ENCODE measurements around the gene ZXDC. TPM values are rescaled to one million over a fixed set of nuclear protein-coding genes. Genes with fewer than 3 reads are reported as not detected.
A peak's percentile ranks its signal among the peaks of the same experiment; 100 is the strongest.

Gene ZXDC
- total RNA-seq, 3 donors from 2014 or later, result 37.6 to 42.4 (median 39.0) TPM

GRCh38 chr3:126417515-126417914, 58.2 kb downstream of the ZXDC start:
- Histone ChIP-seq H3K27me3 (peaks cover 0 to 43% of the 10 kb centered on the region in 2 donors), H3K4me3 (no peak overlapping the region), H3K27ac (no peak overlapping the region), H3K36me3 (no peaks in the 10 kb centered on the region), H3K9me3 (no peaks in the 10 kb centered on the region), H3K4me1 (no peaks in the 10 kb centered on the region)
- intact Hi-C loops (cut with DNase I; ENCODE audit: low total_unique reads), result no loop called here
- peak in 1 of 2 donors; percentile 28 for DNase-seq (ENCODE audit: low spot score in 2 of 2)
- TF ChIP-seq POLR2A (IDR thresholded peaks at IDR 0.05), result no peak
- TF ChIP-seq POLR2AphosphoS5 (IDR thresholded peaks at IDR 0.05), result no peak
- TF ChIP-seq CTCF (IDR thresholded peaks at IDR 0.05), result no peak

DNA sequence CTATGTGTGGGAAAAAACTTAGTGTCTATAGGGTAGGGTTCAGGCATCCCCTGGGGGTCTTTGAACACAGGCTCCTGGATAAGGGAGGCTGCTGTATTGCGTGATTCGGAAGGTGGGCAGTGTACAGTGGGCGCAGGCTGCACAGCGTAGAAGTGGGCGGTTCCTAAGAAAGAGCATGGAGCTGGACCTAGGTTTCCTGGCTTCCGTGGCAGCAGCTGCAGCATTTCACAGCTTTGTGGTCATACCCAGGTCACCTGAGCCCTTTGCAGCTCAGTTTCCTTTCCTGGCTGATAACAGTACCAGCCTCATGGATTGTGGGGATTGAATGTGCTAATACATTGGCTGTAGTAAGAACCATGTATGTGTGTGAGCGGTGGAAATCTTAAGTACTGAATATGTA, 58.7 kb downstream of the ZXDC start:
- no peaks in the 10 kb centered on the region for H3K4me1 ChIP-seq
- H3K27me3 ChIP-seq, result peaks cover 0 to 43% of the 10 kb centered on the region in 2 donors
- intact Hi-C loops (cut with DNase I; ENCODE audit: low total_unique reads), result no loop called here
- H3K36me3 ChIP-seq, result no peaks in the 10 kb centered on the region
- no peak overlapping the region for H3K27ac ChIP-seq
- TF ChIP-seq POLR2AphosphoS5 (IDR thresholded peaks at IDR 0.05), result no peak
- TF ChIP-seq CTCF (IDR thresholded peaks at IDR 0.05), result no peak
- TF ChIP-seq POLR2A (IDR thresholded peaks at IDR 0.05), result no peak
- no peak overlapping the region for H3K4me3 ChIP-seq
- DNase-seq (ENCODE audit: low spot score in 2 of 2), result peak in 1 of 2 donors; percentile 30
- no peaks in the 10 kb centered on the region for H3K9me3 ChIP-seq

GRCh38 chr3:126415661-126416591, 59.8 kb downstream of the ZXDC start:
- no peak for TF ChIP-seq CTCF (IDR thresholded peaks at IDR 0.05)
- no peak for TF ChIP-seq POLR2A (IDR thresholded peaks at IDR 0.05)
- TF ChIP-seq POLR2AphosphoS5 (IDR thresholded peaks at IDR 0.05), result no peak
- no peaks in the 10 kb centered on the region for H3K4me1 ChIP-seq
- H3K9me3 ChIP-seq, result no peaks in the 10 kb centered on the region
- H3K27me3 ChIP-seq, result peaks cover 0 to 43% of the 10 kb centered on the region in 2 donors
- H3K4me3 ChIP-seq, result no peak overlapping the region
- H3K27ac ChIP-seq, result no peak overlapping the region
- intact Hi-C loops (cut with DNase I; ENCODE audit: low total_unique reads), result no loop called here
- no peaks in the 10 kb centered on the region for H3K36me3 ChIP-seq
- DNase-seq (ENCODE audit: low spot score in 2 of 2), result peak in 1 of 2 donors; percentile 46

DNA sequence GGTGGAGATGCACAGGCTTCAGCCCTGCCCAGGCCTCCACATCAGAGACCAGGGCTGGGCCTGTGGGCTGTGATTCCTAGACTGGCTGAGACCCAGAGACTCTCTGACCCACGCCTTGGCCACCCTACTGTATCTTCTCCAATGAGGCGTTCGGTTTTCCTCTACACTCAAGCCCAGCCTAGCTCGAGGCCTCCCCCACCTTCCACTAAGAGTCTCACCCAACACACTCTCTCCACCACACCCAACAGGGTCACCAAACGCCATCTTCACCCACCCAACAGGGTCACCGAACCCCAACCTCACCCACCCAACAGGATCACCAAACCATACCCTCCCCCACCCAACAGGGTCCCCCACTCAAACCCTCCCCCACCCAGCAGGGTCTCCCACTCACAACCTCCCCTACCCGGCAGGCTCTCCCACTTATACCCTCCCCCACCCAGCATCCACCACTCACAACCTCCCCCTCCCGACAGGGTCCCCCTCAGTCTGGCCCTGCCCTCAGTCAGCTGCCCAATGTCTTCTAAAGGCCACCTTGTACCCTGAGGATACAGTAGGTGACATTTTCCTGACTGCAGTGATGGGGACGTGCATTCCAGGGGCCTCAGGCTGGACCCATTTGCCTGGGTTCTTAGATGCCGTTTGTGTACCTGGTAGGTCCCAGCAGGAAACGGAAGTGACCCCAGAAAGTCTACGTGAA, 60.6 kb downstream of the ZXDC start:
- DNase-seq (ENCODE audit: low spot score in 2 of 2), result no peak
- intact Hi-C loops (cut with DNase I; ENCODE audit: low total_unique reads), result no loop called here
- Histone ChIP-seq H3K4me1 (no peaks in the 10 kb centered on the region), H3K27me3 (peaks cover 0 to 43% of the 10 kb centered on the region in 2 donors), H3K27ac (no peak overlapping the region), H3K4me3 (no peak overlapping the region), H3K36me3 (no peaks in the 10 kb centered on the region), H3K9me3 (no peaks in the 10 kb centered on the region)
- TF ChIP-seq POLR2A (IDR thresholded peaks at IDR 0.05), result no peak
- TF ChIP-seq CTCF (IDR thresholded peaks at IDR 0.05), result no peak
- TF ChIP-seq POLR2AphosphoS5 (IDR thresholded peaks at IDR 0.05), result no peak

DNA sequence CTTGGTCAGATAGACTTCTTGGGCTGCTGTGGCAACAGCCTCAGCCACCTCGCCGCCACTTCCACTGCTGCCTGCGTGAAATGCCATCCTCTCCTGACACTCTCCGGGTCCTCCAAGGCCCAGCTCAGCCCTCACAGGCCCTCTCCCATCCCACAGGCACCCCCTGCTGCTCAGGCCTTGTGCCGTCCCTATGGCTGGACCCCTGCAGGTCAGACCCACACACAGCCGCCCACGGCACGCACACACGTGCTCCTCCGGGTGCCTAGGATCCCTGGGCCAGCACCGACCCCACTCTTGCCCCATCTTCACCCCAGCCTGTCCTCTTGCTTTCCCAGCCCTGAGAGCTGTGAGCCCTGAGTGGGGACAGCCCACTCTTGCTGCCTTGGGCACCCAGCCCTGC, 61.3 kb downstream of the ZXDC start:
- no peak overlapping the region for H3K4me3 ChIP-seq
- no peak overlapping the region for H3K27ac ChIP-seq
- no peaks in the 10 kb centered on the region for H3K9me3 ChIP-seq
- intact Hi-C loops (cut with DNase I; ENCODE audit: low total_unique reads), result no loop called here
- peaks cover 0 to 43% of the 10 kb centered on the region in 2 donors for H3K27me3 ChIP-seq
- no peaks in the 10 kb centered on the region for H3K36me3 ChIP-seq
- TF ChIP-seq POLR2AphosphoS5 (IDR thresholded peaks at IDR 0.05), result no peak
- TF ChIP-seq POLR2A (IDR thresholded peaks at IDR 0.05), result no peak
- TF ChIP-seq CTCF (IDR thresholded peaks at IDR 0.05), result no peak
- no peak for DNase-seq (ENCODE audit: low spot score in 2 of 2)
- H3K4me1 ChIP-seq, result no peaks in the 10 kb centered on the region
